SHP77 (cell line): ENCODE measurements around the gene ARHGAP44.

Experiments
- DNase-seq, 2 experiments: peaks; one replicate each; lab custom pipeline; 2025; lab: John Stamatoyannopoulos, UW

The ARHGAP44 gene

GRCh38 chr17:12995106-12995895 lies 206.0 kb downstream of the ARHGAP44 start:
- no peak for DNase-seq

GRCh38 chr17:12995896-12996295 lies 206.6 kb downstream of the ARHGAP44 start:
- DNase-seq: no peak

GRCh38 chr17:12996357-12996756 lies 207.1 kb downstream of the ARHGAP44 start:
- DNase-seq: no peak

- DNase-seq: no peak
These were observed 207.6 kb downstream of the ARHGAP44 start for GRCh38 chr17:12996941-12997340.

GRCh38 chr17:12998461-12998860 lies 209.2 kb downstream of the ARHGAP44 start:
- DNase-seq: no peak

GRCh38 chr17:12998874-12999273 lies 209.6 kb downstream of the ARHGAP44 start:
- DNase-seq: no peak

- no peak for DNase-seq
These were observed 211.3 kb downstream of the ARHGAP44 start for GRCh38 chr17:13000561-13000960.

- no peak for DNase-seq
These were observed 212.8 kb downstream of the ARHGAP44 start for GRCh38 chr17:13001991-13002615.

- peak; percentile 75 for DNase-seq
These were observed 213.6 kb downstream of the ARHGAP44 start for GRCh38 chr17:13002761-13003453.

- no peak for DNase-seq
These were observed 214.2 kb downstream of the ARHGAP44 start for GRCh38 chr17:13003454-13003851.

GRCh38 chr17:13003927-13004326 lies 214.6 kb downstream of the ARHGAP44 start:
- no peak for DNase-seq

- no peak for DNase-seq
These were observed 215.0 kb downstream of the ARHGAP44 start for GRCh38 chr17:13004336-13004735.

GRCh38 chr17:13005530-13005929 lies 216.2 kb downstream of the ARHGAP44 start:
- no peak for DNase-seq

GRCh38 chr17:13008461-13008860 lies 219.2 kb downstream of the ARHGAP44 start:
- no peak for DNase-seq

- no peak for DNase-seq
These were observed 221.7 kb downstream of the ARHGAP44 start for GRCh38 chr17:13010959-13011358.

- no peak for DNase-seq
These were observed 225.5 kb downstream of the ARHGAP44 start for GRCh38 chr17:13014801-13015200.

GRCh38 chr17:13016881-13017654 lies 227.8 kb downstream of the ARHGAP44 start:
- DNase-seq: no peak

GRCh38 chr17:13017655-13018459 lies 228.6 kb downstream of the ARHGAP44 start, which contains the start of gene ELAC2:
TSS of gene ELAC2 (minus strand) at chr17:13018027. CDS start at chr17:13017947, 80 bp downstream.
- peak; percentile 99 to 100 for DNase-seq

- DNase-seq: peak; percentile 40 to 53
These were observed 234.7 kb downstream of the ARHGAP44 start for GRCh38 chr17:13024016-13024415.

GRCh38 chr17:13024526-13025257 lies 235.4 kb downstream of the ARHGAP44 start:
- peak; percentile 67 to 69 for DNase-seq

- DNase-seq: no peak
These were observed 235.9 kb downstream of the ARHGAP44 start for GRCh38 chr17:13025258-13025627.
